ENCODE results near the gene OLFM2. TPM values are rescaled to one million over a fixed set of nuclear protein-coding genes. Genes with fewer than 3 reads are reported as not detected.

OLFM2 gene
- total RNA-seq, 1 donor = under 0.01 TPM

- no peak for DNase-seq (ENCODE audit: low read depth in 2 of 3, low spot score in 2 of 3)
These were observed 23.6 kb downstream of the OLFM2 start for GRCh38 chr19:9912551-9913236.

- DNase-seq (ENCODE audit: low read depth in 2 of 3, low spot score in 2 of 3) = no peak
These were observed 24.7 kb downstream of the OLFM2 start for GRCh38 chr19:9911524-9912185.

- DNase-seq (ENCODE audit: low read depth in 2 of 3, low spot score in 2 of 3) = no peak
These were observed 25.7 kb downstream of the OLFM2 start for GRCh38 chr19:9910625-9911024.

- no peak for DNase-seq (ENCODE audit: low read depth in 2 of 3, low spot score in 2 of 3)
These were observed 27.1 kb downstream of the OLFM2 start for GRCh38 chr19:9909251-9909650.

- DNase-seq (ENCODE audit: low read depth in 2 of 3, low spot score in 2 of 3) = no peak
These were observed 29.7 kb downstream of the OLFM2 start for GRCh38 chr19:9906475-9907087.

- no peak for DNase-seq (ENCODE audit: low read depth in 2 of 3, low spot score in 2 of 3)
These were observed 33.0 kb downstream of the OLFM2 start for GRCh38 chr19:9903336-9903735.

- no peak for DNase-seq (ENCODE audit: low read depth in 2 of 3, low spot score in 2 of 3)
These were observed 34.7 kb downstream of the OLFM2 start for GRCh38 chr19:9901642-9902041.

- no peak for DNase-seq (ENCODE audit: low read depth in 2 of 3, low spot score in 2 of 3)
These were observed 35.3 kb downstream of the OLFM2 start for GRCh38 chr19:9901020-9901419.

- no peak for DNase-seq (ENCODE audit: low read depth in 2 of 3, low spot score in 2 of 3)
These were observed 44.5 kb downstream of the OLFM2 start for GRCh38 chr19:9891609-9892373.

- DNase-seq (ENCODE audit: low read depth in 2 of 3, low spot score in 2 of 3) = no peak
These were observed 51.2 kb downstream of the OLFM2 start for GRCh38 chr19:9885077-9885552.

- no peak for DNase-seq (ENCODE audit: low read depth in 2 of 3, low spot score in 2 of 3)
These were observed 52.6 kb downstream of the OLFM2 start for GRCh38 chr19:9883764-9884163.

GRCh38 chr19:9883231-9883758 lies 53.0 kb downstream of the OLFM2 start:
- no peak for DNase-seq (ENCODE audit: low read depth in 2 of 3, low spot score in 2 of 3)

GRCh38 chr19:9881720-9882119 lies 54.6 kb downstream of the OLFM2 start:
- no peak for DNase-seq (ENCODE audit: low read depth in 2 of 3, low spot score in 2 of 3)

GRCh38 chr19:9878511-9879196 lies 57.7 kb downstream of the OLFM2 start:
- DNase-seq (ENCODE audit: low read depth in 2 of 3, low spot score in 2 of 3) = no peak

GRCh38 chr19:9877780-9878510 lies 58.4 kb downstream of the OLFM2 start:
- DNase-seq (ENCODE audit: low read depth in 2 of 3, low spot score in 2 of 3) = no peak

- DNase-seq (ENCODE audit: low read depth in 2 of 3, low spot score in 2 of 3) = no peak
These were observed 60.5 kb downstream of the OLFM2 start for GRCh38 chr19:9875796-9876195.

- no peak for DNase-seq (ENCODE audit: low read depth in 2 of 3, low spot score in 2 of 3)
These were observed 61.2 kb downstream of the OLFM2 start for GRCh38 chr19:9875031-9875627.

- DNase-seq (ENCODE audit: low read depth in 2 of 3, low spot score in 2 of 3) = no peak
These were observed 63.6 kb downstream of the OLFM2 start for GRCh38 chr19:9872618-9873242.
